GM21737 (cell line): ENCODE results near the gene OR51B5.
"Not testable (repeated sequence)": the region's sequence is repeated elsewhere in the genome, so short reads cannot be mapped to it uniquely, and the experiment has no call there.

Experiments used
- ATAC-seq: cut with Tn5 transposase; IDR thresholded peaks from one replicate; pipeline ENCODE4 v1.9.1; 2021; ENCODE audit warnings: mild to moderate bottlenecking, moderate library complexity; ENCODE audit not compliant: unreplicated experiment

Gene OR51B5

DNA sequence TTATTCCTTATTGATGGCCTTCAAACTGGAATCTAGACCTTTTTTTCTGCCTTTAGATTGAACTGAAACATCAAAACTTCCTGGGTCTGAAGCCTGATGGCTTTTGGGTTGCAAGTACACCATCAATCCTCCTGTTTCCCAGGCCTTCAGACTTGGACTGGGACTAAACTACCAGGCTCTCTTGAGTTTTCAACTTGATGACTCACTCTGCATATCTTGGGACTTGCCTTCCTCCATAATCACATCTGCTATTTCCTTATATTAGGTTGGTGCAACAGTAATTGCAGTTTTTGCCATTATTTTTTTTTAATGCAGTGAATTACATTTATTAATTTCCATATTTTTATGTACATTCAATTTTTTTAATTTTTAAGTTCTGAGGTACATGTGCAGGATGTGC is 7.0 kb downstream of the OR51B5 start:
- no peak for ATAC-seq

- ATAC-seq, result no peak
Measured at GRCh38 chr11:5335170-5335569, 8.2 kb downstream of the OR51B5 start.

GRCh38 chr11:5324197-5324596 is 19.1 kb downstream of the OR51B5 start, which contains the start of gene OR51B2:
TSS of gene OR51B2 (minus strand) at chr11:5324297. CDS start at chr11:5324297, 0 bp downstream.
- no peak for ATAC-seq

- ATAC-seq, result no peak
Measured at GRCh38 chr11:5317292-5317691, 26.0 kb downstream of the OR51B5 start.

DNA sequence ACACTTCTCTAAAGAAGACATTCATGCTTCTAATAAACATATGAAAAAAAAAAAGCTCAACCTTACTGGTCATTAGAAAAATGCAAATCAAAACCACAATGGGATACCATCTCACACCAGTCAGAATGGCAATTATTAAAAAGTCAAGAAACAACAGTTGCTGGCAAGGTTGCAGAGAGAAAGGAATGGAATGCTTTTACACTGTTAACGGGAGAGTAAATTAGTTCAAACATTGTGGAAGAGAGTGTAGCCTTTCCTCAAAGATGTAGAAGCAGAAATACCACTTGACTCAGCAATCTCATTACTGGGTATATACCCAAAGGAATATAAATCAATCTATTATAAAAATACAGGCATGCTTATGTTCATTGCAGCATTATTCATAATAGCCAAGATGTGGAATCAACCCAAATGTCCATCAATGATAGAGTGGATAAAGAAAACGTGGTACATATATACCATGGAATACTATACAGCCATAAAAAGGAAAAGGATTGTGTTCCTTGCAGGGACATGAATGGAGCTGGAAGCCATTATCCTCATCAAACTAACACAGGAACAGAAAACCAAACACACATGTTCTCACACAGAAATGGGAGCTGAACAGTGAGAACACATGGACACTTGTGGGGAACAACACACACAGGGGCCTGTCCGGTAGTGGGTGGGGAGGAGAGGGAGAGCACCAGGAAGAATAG is 29.8 kb downstream of the OR51B5 start:
- not testable (repeated sequence) for ATAC-seq

DNA sequence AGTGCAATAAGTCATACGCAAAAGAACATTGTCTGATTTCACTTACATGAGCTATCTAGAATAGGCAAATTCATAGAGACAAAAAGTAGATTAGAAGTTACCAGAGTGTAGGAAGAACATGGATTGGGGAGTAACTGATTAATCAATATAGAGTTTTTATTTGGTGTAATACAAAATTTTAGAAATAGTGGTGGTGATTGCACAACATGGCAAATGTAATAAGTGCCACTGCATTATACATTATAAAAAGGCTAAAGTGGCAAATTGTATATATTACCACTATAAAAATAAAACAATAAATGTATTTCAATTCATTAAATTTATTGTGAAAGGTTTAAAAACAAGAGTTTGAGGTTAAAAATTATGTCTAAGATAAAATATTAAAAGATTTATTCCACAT is 32.9 kb downstream of the OR51B5 start:
- no peak for ATAC-seq

DNA sequence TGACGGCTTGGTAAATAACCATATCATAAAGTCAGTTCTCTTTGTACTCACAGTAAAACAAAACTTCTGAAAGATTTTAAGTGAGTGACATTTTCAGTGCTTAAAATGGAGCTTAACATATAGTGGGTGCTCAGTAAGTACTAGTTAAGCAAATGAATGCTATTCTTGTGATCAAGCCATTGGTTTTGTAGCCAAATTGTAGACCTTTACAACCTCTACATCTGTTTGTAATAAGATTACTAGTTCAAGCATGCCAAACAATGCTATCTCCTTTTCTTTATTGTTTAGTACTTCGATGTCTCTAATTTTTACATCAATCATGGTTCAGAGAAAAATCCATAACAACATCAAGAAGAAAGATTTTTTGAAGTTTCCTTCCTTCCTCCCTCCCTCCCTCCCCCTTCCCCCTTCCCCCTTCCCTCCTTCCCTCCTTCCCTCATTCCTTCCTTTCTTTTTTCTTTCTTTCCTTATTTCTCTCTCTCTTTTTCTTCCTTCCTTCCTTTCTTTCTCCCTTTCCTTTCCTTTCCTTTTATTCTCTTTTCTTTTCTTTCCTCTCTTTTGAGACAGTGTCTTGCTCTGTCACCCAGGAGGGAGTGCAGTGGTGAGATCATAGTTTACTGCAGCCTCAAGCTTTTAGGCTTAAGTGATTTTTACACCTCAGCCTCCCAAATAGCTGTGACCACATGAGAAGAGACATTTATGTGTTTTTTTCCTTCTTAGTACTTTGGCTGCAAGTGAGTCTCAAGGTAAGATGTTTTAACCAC is 35.9 kb downstream of the OR51B5 start:
- ATAC-seq, result no peak

DNA sequence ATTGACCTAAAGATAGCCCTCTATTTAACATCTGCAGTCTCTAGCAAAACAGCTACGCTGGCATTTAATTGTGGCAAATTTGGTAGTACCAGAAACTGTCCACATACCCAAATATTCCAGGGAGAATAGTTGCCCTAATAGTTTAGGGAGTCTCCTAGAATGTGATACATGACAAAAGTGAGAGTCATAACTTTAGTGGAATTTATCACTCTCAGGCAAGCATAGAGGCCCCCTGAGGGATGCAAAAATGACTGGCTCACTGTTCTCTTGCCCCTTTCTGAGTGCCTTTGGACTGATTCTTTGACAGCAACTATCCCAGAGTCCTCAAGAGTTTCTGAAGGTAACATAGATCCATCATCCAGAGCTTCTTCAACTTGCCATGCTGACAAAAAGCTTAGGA is 39.3 kb downstream of the OR51B5 start:
- no peak for ATAC-seq

DNA sequence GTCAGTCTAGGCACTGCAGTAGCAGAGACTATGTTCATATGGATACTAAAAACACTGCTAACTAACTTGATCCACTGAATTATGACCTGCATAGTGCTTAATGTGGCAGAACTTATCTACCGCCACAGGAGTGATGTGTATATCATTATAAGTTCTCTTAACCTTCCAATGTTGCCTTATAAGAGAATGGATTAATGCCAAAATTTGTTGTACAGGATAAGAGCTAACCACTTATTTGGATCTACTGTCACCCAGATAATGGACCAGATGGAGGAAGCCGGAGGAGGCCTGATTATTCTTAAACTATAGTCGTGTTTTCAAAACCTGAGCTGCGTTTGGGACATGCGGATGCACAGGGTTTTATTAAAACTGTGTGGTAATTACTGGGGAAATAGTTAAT is 39.7 kb downstream of the OR51B5 start:
- no peak for ATAC-seq

- ATAC-seq, result no peak
Measured at GRCh38 chr11:5301846-5302245, 41.5 kb downstream of the OR51B5 start, which contains the start of gene OR51B4. TSS of gene OR51B4 (minus strand) at chr11:5301946. CDS start at chr11:5301946, 0 bp downstream.

GRCh38 chr11:5300251-5300650 is 43.1 kb downstream of the OR51B5 start:
- no peak for ATAC-seq

GRCh38 chr11:5298451-5298850 is 44.9 kb downstream of the OR51B5 start:
- ATAC-seq, result no peak

GRCh38 chr11:5297721-5298323 is 45.5 kb downstream of the OR51B5 start:
- ATAC-seq, result no peak

GRCh38 chr11:5294342-5294995 is 48.9 kb downstream of the OR51B5 start:
- not testable (repeated sequence) for ATAC-seq

DNA sequence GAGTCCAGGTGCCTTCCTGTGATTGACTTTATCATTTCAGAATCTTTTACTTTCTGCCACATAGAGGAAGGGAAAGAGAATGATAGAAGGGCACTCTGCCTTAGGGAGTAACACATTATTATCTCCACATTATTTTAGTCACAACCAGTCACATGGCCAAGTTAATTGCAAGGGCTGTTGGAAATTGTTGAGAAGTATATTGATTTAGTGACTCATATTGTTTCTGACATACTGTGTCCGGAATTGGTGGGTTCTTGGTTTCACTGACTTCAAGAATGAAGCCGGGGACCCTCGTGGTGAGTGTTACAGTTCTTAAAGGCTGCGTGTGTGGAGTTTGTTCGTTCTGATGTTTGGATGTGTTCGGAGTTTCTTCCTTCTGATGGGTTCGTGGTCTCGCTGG is 50.3 kb downstream of the OR51B5 start:
- no peak for ATAC-seq
